Muscle of leg (tissue), 11 donors: Measurements from ENCODE around the gene SNX19. TPM values are rescaled to one million over a fixed set of nuclear protein-coding genes. Genes with fewer than 3 reads are reported as not detected.

ENCODE experiments used
- DNase-seq: peaks from one replicate; pipeline ENCODE4 v3.0.0; 2013
- H3K27ac ChIP-seq: one replicate; pipeline ENCODE4 v1.5.1; 2013; ENCODE audit warnings: mild to moderate bottlenecking, low read length, control low read depth
- H3K27me3 ChIP-seq: one replicate; pipeline ENCODE4 v1.6.1; 2013; ENCODE audit warnings: low read length; ENCODE audit not compliant: control insufficient read depth, insufficient read depth
- H3K36me3 ChIP-seq: one replicate; pipeline ENCODE4 v1.6.1; 2013; ENCODE audit warnings: low read length; ENCODE audit not compliant: control insufficient read depth, insufficient read depth
- H3K4me1 ChIP-seq: one replicate; pipeline ENCODE4 v1.6.1; 2013; ENCODE audit warnings: low read length; ENCODE audit not compliant: control insufficient read depth, insufficient read depth
- H3K4me3 ChIP-seq: one replicate; pipeline ENCODE4 v1.5.1; 2013; ENCODE audit warnings: low read length, control low read depth
- H3K9me3 ChIP-seq: replicated peaks from 2 replicates; pipeline ENCODE4 v1.6.1; 2013; ENCODE audit warnings: low read depth, low read length; ENCODE audit not compliant: control insufficient read depth
- WGBS: methylation state at CpG from one replicate; pipeline ENCODE4 v1.1.5; 2013; ENCODE audit warnings: missing lambda C conversion rate; ENCODE audit not compliant: insufficient coverage; 5-methylcytosine and 5-hydroxymethylcytosine counted together
- polyA plus RNA-seq, 8 donors: library from polyadenylated mRNA; unstranded; fragments of 120-200 nt; gene quantifications; one replicate each; pipeline versions ENCODE4 v1.2.1 to v1.2.3, GENCODE V29; 2013; ENCODE audit warnings: inconsistent platforms in 1 of 8, low replicate concordance in 1 of 8; ENCODE audit not compliant: insufficient read length in 8 of 8, insufficient read depth in 1 of 8
- total RNA-seq: library from RNA; stranded (reverse); fragments of 120-200 nt; gene quantifications from one replicate; pipeline ENCODE4 v1.2.4, GENCODE V29; 2013

SNX19 gene
- total and polyA plus RNA-seq, 9 donors, result 23.0 to 37.9 (median 28.2) TPM

GRCh38 chr11:130891326-130891725 lies 25.0 kb downstream of the SNX19 start:
- Histone ChIP-seq H3K4me1 (no peaks in the 10 kb centered on the region), H3K4me3 (no peak overlapping the region), H3K27ac (no peak overlapping the region), H3K36me3 (peaks cover 39% of the 10 kb centered on the region), H3K9me3 (no peaks in the 10 kb centered on the region), H3K27me3 (no peaks in the 10 kb centered on the region)
- no peak for DNase-seq
- WGBS, result no CpG with 5 or more reads among the region's 1 CpG

GRCh38 chr11:130890039-130890745 lies 26.1 kb downstream of the SNX19 start:
- WGBS, result 87% methylated on average over 1 of the region's 2 CpGs
- Histone ChIP-seq H3K36me3 (peaks cover 36% of the 10 kb centered on the region), H3K4me1 (no peaks in the 10 kb centered on the region), H3K27me3 (no peaks in the 10 kb centered on the region), H3K9me3 (no peaks in the 10 kb centered on the region), H3K27ac (no peak overlapping the region), H3K4me3 (no peak overlapping the region)
- no peak for DNase-seq

GRCh38 chr11:130888790-130889189 lies 27.5 kb downstream of the SNX19 start:
- H3K9me3 ChIP-seq, result no peaks in the 10 kb centered on the region
- H3K4me1 ChIP-seq, result no peaks in the 10 kb centered on the region
- H3K36me3 ChIP-seq, result peaks cover 32% of the 10 kb centered on the region
- DNase-seq, result no peak
- no peak overlapping the region for H3K4me3 ChIP-seq
- no peaks in the 10 kb centered on the region for H3K27me3 ChIP-seq
- H3K27ac ChIP-seq, result no peak overlapping the region
- WGBS, result 93% methylated on average over 2 of the region's 3 CpGs

- no peak for DNase-seq
- no peak overlapping the region for H3K27ac ChIP-seq
- H3K27me3 ChIP-seq, result no peaks in the 10 kb centered on the region
- H3K4me1 ChIP-seq, result no peaks in the 10 kb centered on the region
- 50% methylated on average over 1 of the region's 2 CpGs for WGBS
- no peak overlapping the region for H3K4me3 ChIP-seq
- H3K9me3 ChIP-seq, result no peaks in the 10 kb centered on the region
- H3K36me3 ChIP-seq, result peaks cover 30% of the 10 kb centered on the region
Measured at GRCh38 chr11:130886704-130887103, 29.6 kb downstream of the SNX19 start.

GRCh38 chr11:130882138-130882551 lies 34.1 kb downstream of the SNX19 start:
- H3K36me3 ChIP-seq, result peaks cover 69% of the 10 kb centered on the region
- peak; percentile 67 for DNase-seq
- no peaks in the 10 kb centered on the region for H3K27me3 ChIP-seq
- H3K9me3 ChIP-seq, result no peaks in the 10 kb centered on the region
- H3K4me3 ChIP-seq, result no peak overlapping the region
- WGBS, result 53% methylated on average over 5 of the region's 5 CpGs
- no peaks in the 10 kb centered on the region for H3K4me1 ChIP-seq
- no peak overlapping the region for H3K27ac ChIP-seq

DNA sequence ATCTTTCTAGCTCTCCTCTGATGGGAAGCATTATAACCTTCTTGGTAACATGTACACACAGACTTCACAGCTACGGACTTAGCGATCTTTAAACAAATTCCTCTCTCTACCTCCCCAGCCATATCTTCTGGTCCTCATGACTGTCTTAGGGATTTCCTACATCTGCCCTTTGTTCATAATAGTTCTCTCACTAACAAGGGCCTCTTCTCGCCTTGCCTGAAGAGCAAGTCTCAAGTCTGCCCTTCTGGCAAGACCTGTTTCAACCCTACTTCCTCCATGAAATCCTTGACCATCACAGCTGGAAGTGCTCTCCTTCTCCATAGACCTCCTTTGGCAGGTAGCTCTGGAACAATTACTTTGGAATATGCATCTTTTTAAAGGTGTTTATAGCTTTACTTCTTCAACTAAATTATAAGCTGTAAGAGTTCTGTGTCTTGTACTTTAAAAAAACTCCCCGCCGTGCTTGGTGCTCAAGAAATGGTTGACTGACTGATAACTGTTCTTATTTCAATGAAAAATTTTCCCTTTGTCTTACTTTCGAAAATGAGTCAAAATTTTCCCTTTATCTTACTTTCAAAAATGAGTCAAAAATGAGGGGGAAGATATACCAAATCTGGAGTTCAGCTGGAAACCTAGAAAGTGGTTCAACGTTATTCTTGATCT lies 34.7 kb downstream of the SNX19 start:
- Histone ChIP-seq H3K4me3 (no peak overlapping the region), H3K4me1 (no peaks in the 10 kb centered on the region), H3K9me3 (no peaks in the 10 kb centered on the region), H3K36me3 (peaks cover 72% of the 10 kb centered on the region), H3K27me3 (no peaks in the 10 kb centered on the region), H3K27ac (no peak overlapping the region)
- no peak for DNase-seq
- WGBS, result 100% methylated on average over 3 of the region's 7 CpGs

- no peak for DNase-seq
- no peaks in the 10 kb centered on the region for H3K9me3 ChIP-seq
- H3K4me3 ChIP-seq, result no peak overlapping the region
- peaks cover 70% of the 10 kb centered on the region for H3K36me3 ChIP-seq
- no peaks in the 10 kb centered on the region for H3K27me3 ChIP-seq
- H3K4me1 ChIP-seq, result no peaks in the 10 kb centered on the region
- no peak overlapping the region for H3K27ac ChIP-seq
Measured at GRCh38 chr11:130879836-130880235, 36.4 kb downstream of the SNX19 start.

- H3K27ac ChIP-seq, result no peak overlapping the region
- H3K36me3 ChIP-seq, result peaks cover 63% of the 10 kb centered on the region
- DNase-seq, result no peak
- no peak overlapping the region for H3K4me3 ChIP-seq
- WGBS, result 50% methylated on average over 5 of the region's 6 CpGs
- no peaks in the 10 kb centered on the region for H3K9me3 ChIP-seq
- H3K27me3 ChIP-seq, result no peaks in the 10 kb centered on the region
- peaks cover 6% of the 10 kb centered on the region for H3K4me1 ChIP-seq
Measured at GRCh38 chr11:130876931-130877915, 39.1 kb downstream of the SNX19 start.

DNA sequence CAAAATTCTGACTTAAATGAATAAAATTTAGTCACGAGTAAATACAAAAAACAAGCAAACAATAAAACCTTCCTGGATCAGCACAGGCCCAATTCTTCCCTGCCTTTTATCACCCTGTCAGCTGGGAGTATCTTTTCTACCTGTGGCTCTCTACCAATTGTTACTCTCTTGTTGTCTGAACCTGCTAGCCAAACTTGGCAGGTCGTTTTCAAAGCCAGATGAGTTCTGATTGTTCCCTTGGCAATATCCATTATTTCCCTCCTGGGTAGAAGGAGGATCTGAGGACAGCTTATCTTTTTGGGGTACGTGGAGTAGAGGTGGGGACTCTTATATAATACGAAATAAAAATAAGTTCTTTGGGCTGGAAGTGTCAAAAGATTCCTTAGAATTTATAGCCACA lies 40.2 kb downstream of the SNX19 start:
- H3K27ac ChIP-seq, result no peak overlapping the region
- peaks cover 59% of the 10 kb centered on the region for H3K36me3 ChIP-seq
- H3K27me3 ChIP-seq, result no peaks in the 10 kb centered on the region
- H3K4me3 ChIP-seq, result no peak overlapping the region
- H3K4me1 ChIP-seq, result peaks cover 10% of the 10 kb centered on the region
- DNase-seq, result no peak
- WGBS, result 100% methylated on average over 1 of the region's 4 CpGs
- no peaks in the 10 kb centered on the region for H3K9me3 ChIP-seq

- Histone ChIP-seq H3K9me3 (no peaks in the 10 kb centered on the region), H3K27ac (no peak overlapping the region), H3K4me3 (no peak overlapping the region), H3K36me3 (peaks cover 56% of the 10 kb centered on the region), H3K4me1 (peaks cover 10% of the 10 kb centered on the region), H3K27me3 (no peaks in the 10 kb centered on the region)
- DNase-seq, result no peak
- 100% methylated on average over 2 of the region's 7 CpGs for WGBS
Measured at GRCh38 chr11:130874955-130875531, 41.2 kb downstream of the SNX19 start.
